A673 (cell line): Measurements from ENCODE around the gene ABI2.

Experiments used
- CTCF ChIP-seq: fragments of 300-800, 200-600 bp; sonication (generic); conservative IDR thresholded peaks from 2 replicates; pipeline ENCODE4 v1.5.1; 2017; ENCODE audit warnings: low read depth, mild to moderate bottlenecking, antibody characterized with exemption, low read length, moderate library complexity, mixed read lengths
- EZH2 ChIP-seq: fragments of 200-600 bp; sonication (generic); IDR thresholded peaks from 2 replicates; pipeline ENCODE4 v1.6.1; 2017; ENCODE audit warnings: borderline replicate concordance, low read depth, mild to moderate bottlenecking, mixed read lengths, antibody characterized with exemption, low read length; ENCODE audit not compliant: poor library complexity, severe bottlenecking

GRCh38 chr2:203463266-203463678 lies 135.1 kb downstream of the ABI2 start:
- TF ChIP-seq EZH2 = no peak
- no peak for TF ChIP-seq CTCF
